ENCODE measurements around the gene DMXL2. TPM values are rescaled to one million over a fixed set of nuclear protein-coding genes. Genes with fewer than 3 reads are reported as not detected.

The DMXL2 gene
- total and polyA plus RNA-seq, 5 donors from 2014 or later, result 0.15 to 1.4 TPM; not detected in 3

DNA sequence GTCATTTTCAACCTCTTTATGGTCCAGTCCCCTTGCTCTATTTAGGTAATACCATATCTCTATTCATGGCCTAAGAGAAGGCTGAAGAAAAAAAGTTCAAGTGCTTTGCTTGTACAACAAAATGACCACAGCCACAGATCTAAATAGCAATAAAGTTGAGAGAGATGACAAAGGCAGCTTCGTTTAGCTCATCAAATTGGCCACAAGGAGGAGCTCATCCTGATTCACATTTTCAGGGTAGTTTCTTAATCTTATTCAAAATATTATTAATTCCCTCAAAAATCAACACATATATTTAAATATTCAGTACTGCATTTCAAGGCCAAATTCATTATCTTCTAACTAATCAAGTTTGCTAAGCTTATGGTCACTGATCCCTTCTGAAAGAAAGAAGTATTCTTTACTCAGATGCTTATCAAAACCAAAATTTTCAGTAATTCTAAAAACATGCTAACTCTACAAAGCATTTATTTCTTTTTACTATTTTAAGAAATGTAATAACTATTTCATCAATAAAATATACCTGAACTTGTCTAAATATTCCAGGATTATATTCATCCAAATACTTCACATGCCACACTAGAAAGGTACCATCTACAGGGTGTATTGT, 85.5 kb downstream of the DMXL2 start:
- ATAC-seq (ENCODE audit: low read depth in 2 of 2) (no peak), DNase-seq (peak in 1 of 3 donors; percentile 13)

DNA sequence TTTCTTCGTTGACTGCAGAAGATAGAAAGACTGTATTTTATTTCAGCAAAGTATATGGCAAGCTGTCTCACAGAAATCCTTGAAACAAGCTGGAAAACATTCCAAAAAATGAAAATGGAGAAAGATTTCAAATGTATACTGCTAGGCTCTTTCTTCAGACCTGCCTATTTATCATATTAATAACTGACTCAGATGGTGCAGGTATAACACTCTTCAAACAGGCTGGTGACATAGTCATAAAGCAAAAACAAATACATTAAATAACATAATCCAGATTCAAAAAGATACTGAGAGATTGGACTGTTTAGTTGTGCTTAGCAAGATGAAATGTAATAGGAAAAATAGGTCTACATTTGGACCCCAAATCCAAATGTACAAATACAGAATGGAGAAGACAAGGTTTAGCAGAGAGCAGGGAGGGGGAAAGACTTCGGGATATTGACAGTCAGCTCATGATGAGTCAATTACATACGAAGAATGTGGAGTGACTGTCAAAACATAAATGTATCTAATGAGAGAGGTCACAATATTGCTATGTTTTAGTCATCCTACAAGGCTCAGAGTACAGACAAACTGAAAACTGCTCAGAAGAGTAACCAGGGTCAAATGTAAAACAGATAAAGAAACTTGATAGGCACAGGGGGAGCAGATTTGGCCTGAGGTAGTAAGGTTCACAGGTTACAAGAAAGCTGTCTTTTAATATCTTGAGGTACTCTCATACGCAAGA, 88.7 kb downstream of the DMXL2 start:
- Mint-ChIP-seq H3K36me3 (no peaks in the 10 kb centered on the region), H3K27me3 (peaks cover 3% of the 10 kb centered on the region), H3K9me3 (peaks cover 0 to 10% (median 3%) of the 10 kb centered on the region in 7 donors), H3K4me1 (no peaks in the 10 kb centered on the region), H3K27ac (no peak overlapping the region), H3K4me3 (no peak overlapping the region)
- H3K27ac ChIP-seq (ENCODE audit: insufficient read depth, low read length, poor library complexity, severe bottlenecking), result no peak overlapping the region
- ATAC-seq (ENCODE audit: low read depth in 2 of 2), result no peak
- H3K4me1 ChIP-seq (ENCODE audit: control insufficient read depth, insufficient read depth, low read length, poor library complexity, severe bottlenecking), result no peaks in the 10 kb centered on the region
- no peaks in the 10 kb centered on the region for H3K9me3 ChIP-seq (ENCODE audit: control insufficient read depth in 2 of 2, low read length in 2 of 2)
- H3K27me3 ChIP-seq (ENCODE audit: control insufficient read depth, insufficient read depth, low read length), result peaks cover 3% of the 10 kb centered on the region
- DNase-seq, result no peak
- H3K4me3 ChIP-seq (ENCODE audit: low read depth, low read length), result no peak overlapping the region
- H3K36me3 ChIP-seq (ENCODE audit: control insufficient read depth, insufficient read depth, low read length), result no peaks in the 10 kb centered on the region

More for the DNA sequence above, 85.5 kb downstream of the DMXL2 start:
- Histone ChIP-seq H3K4me1 (ENCODE audit: control insufficient read depth, insufficient read depth, low read length, poor library complexity, severe bottlenecking) (no peaks in the 10 kb centered on the region), H3K27ac (ENCODE audit: insufficient read depth, low read length, poor library complexity, severe bottlenecking) (no peak overlapping the region), H3K9me3 (ENCODE audit: control insufficient read depth in 2 of 2, low read length in 2 of 2) (no peaks in the 10 kb centered on the region), H3K36me3 (ENCODE audit: control insufficient read depth, insufficient read depth, low read length) (no peaks in the 10 kb centered on the region), H3K27me3 (ENCODE audit: control insufficient read depth, insufficient read depth, low read length) (peaks cover 3% of the 10 kb centered on the region), H3K4me3 (ENCODE audit: low read depth, low read length) (no peak overlapping the region)
- no peak overlapping the region for H3K4me3 Mint-ChIP-seq
- H3K36me3 Mint-ChIP-seq, result no peaks in the 10 kb centered on the region
- no peak overlapping the region for H3K27ac Mint-ChIP-seq
- H3K9me3 Mint-ChIP-seq, result peaks cover 0 to 3% (median 0%) of the 10 kb centered on the region in 7 donors
- no peaks in the 10 kb centered on the region for H3K4me1 Mint-ChIP-seq
- peaks cover 10% of the 10 kb centered on the region for H3K27me3 Mint-ChIP-seq

DNA sequence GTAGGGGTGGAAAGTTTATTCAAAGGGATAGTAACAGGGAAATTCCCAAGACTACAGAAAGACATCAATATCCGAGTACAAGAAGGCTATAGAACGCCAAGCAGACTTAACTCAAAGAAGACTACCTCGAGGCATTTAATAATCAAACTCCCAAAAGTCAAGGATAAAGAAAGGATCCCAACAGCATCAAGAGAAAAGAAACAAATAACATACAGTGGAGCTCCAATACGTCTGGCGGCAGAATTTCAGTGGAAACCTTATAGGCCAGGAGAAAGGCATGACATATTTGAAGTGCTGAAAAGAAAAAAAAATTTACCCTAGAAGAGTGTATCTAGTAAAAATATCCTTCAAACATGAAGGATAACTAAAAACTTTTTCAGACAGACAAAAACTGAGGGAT, 95.6 kb downstream of the DMXL2 start:
- Mint-ChIP-seq H3K36me3 (no peaks in the 10 kb centered on the region), H3K4me1 (no peaks in the 10 kb centered on the region)
- no peak for ATAC-seq (ENCODE audit: low read depth in 2 of 2)

DNA sequence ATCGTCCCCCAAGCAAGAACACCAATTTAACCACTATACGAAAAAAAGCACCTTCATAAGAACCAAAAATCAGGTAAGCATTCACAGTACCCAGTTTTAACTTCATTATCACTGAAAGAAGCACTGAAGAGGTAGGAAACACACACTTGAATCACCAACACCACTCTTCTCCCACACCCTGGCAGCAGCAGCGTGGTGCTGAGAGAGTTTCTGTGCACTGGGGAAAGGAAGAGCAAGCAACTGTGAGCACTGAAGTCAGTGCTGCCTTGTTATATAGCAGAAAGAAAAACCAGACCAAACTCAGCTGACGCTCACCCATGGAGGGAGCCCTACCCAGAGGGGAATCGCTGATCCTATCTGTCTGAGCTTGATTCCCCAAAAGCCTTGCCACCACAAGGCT, 98.2 kb downstream of the DMXL2 start:
- H3K27me3 Mint-ChIP-seq, result no peaks in the 10 kb centered on the region
- H3K36me3 Mint-ChIP-seq, result no peaks in the 10 kb centered on the region
- no peak overlapping the region for H3K4me3 ChIP-seq (ENCODE audit: low read depth, low read length)
- no peaks in the 10 kb centered on the region for H3K36me3 ChIP-seq (ENCODE audit: control insufficient read depth, insufficient read depth, low read length)
- peaks cover 0 to 2% of the 10 kb centered on the region in 2 experiments for H3K9me3 ChIP-seq (ENCODE audit: control insufficient read depth in 2 of 2, low read length in 2 of 2)
- no peak overlapping the region for H3K27ac Mint-ChIP-seq
- H3K27ac ChIP-seq (ENCODE audit: insufficient read depth, low read length, poor library complexity, severe bottlenecking), result no peak overlapping the region
- peaks cover 0 to 21% (median 11%) of the 10 kb centered on the region in 7 donors for H3K9me3 Mint-ChIP-seq
- DNase-seq (no peak), ATAC-seq (ENCODE audit: low read depth in 2 of 2) (no peak)
- no peak overlapping the region for H3K4me3 Mint-ChIP-seq
- no peaks in the 10 kb centered on the region for H3K27me3 ChIP-seq (ENCODE audit: control insufficient read depth, insufficient read depth, low read length)
- H3K4me1 Mint-ChIP-seq, result no peaks in the 10 kb centered on the region
- H3K4me1 ChIP-seq (ENCODE audit: control insufficient read depth, insufficient read depth, low read length, poor library complexity, severe bottlenecking), result no peaks in the 10 kb centered on the region

More for the DNA sequence above, 95.6 kb downstream of the DMXL2 start:
- Histone ChIP-seq H3K27me3 (ENCODE audit: control insufficient read depth, insufficient read depth, low read length) (no peaks in the 10 kb centered on the region), H3K36me3 (ENCODE audit: control insufficient read depth, insufficient read depth, low read length) (no peaks in the 10 kb centered on the region), H3K27ac (ENCODE audit: insufficient read depth, low read length, poor library complexity, severe bottlenecking) (no peak overlapping the region), H3K4me3 (ENCODE audit: low read depth, low read length) (no peak overlapping the region), H3K4me1 (ENCODE audit: control insufficient read depth, insufficient read depth, low read length, poor library complexity, severe bottlenecking) (no peaks in the 10 kb centered on the region), H3K9me3 (ENCODE audit: control insufficient read depth in 2 of 2, low read length in 2 of 2) (peaks cover 0 to 2% of the 10 kb centered on the region in 2 experiments)
- no peak overlapping the region for H3K4me3 Mint-ChIP-seq
- H3K27ac Mint-ChIP-seq, result no peak overlapping the region
- DNase-seq, result no peak
- no peaks in the 10 kb centered on the region for H3K27me3 Mint-ChIP-seq
- H3K9me3 Mint-ChIP-seq, result peaks cover 0 to 23% (median 12%) of the 10 kb centered on the region in 7 donors

DNA sequence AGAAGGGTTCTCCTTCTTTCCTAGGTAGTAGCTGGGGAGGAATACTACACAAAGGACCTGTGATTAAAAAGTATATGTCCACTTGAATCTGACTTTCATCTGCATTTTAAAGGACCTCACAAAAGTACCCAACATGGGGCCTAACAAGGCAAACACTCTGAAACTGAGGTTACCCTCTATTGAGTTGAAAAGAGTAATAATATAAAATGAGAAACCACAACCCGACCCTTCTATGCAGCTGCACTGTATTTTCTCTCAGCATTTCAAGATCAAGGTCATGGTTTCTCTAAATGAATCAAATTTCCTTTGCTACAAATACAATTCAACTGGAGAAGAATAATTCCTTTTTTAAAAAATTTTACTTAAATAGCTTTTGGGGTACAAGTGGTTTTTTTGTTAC, 106.3 kb downstream of the DMXL2 start:
- Histone ChIP-seq H3K9me3 (ENCODE audit: control insufficient read depth in 2 of 2, low read length in 2 of 2) (no peaks in the 10 kb centered on the region), H3K27ac (ENCODE audit: insufficient read depth, low read length, poor library complexity, severe bottlenecking) (no peak overlapping the region), H3K36me3 (ENCODE audit: control insufficient read depth, insufficient read depth, low read length) (no peaks in the 10 kb centered on the region), H3K27me3 (ENCODE audit: control insufficient read depth, insufficient read depth, low read length) (no peaks in the 10 kb centered on the region), H3K4me3 (ENCODE audit: low read depth, low read length) (no peak overlapping the region), H3K4me1 (ENCODE audit: control insufficient read depth, insufficient read depth, low read length, poor library complexity, severe bottlenecking) (no peaks in the 10 kb centered on the region)
- Mint-ChIP-seq H3K27ac (no peak overlapping the region), H3K4me1 (no peaks in the 10 kb centered on the region), H3K9me3 (peaks cover 0 to 4% (median 0%) of the 10 kb centered on the region in 7 donors), H3K4me3 (no peak overlapping the region), H3K27me3 (peaks cover 11% of the 10 kb centered on the region), H3K36me3 (no peaks in the 10 kb centered on the region)
- DNase-seq, result no peak
- no peak for ATAC-seq (ENCODE audit: low read depth in 2 of 2)

DNA sequence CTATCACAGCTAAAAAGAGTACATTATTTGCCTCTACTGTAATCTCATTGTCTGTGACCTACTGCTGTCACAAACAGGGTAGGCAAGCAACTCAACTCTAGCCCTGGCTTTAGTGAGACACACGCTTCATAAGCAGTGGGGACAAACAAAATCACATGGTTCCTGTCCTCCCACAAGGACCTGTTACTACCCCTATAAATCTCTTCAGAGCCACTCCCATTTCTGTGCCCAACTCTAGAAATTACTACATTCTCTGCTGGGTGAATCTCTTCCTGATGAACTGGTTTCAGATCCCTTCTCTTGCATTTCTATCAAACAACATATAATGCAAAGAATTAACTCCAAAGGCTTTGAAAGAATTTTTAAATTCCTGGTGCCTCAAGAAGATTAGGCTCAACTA, 117.3 kb downstream of the DMXL2 start:
- Histone ChIP-seq H3K9me3 (ENCODE audit: control insufficient read depth in 2 of 2, low read length in 2 of 2) (no peaks in the 10 kb centered on the region), H3K27me3 (ENCODE audit: control insufficient read depth, insufficient read depth, low read length) (no peaks in the 10 kb centered on the region), H3K4me1 (ENCODE audit: control insufficient read depth, insufficient read depth, low read length, poor library complexity, severe bottlenecking) (no peaks in the 10 kb centered on the region), H3K36me3 (ENCODE audit: control insufficient read depth, insufficient read depth, low read length) (no peaks in the 10 kb centered on the region), H3K27ac (ENCODE audit: insufficient read depth, low read length, poor library complexity, severe bottlenecking) (no peak overlapping the region), H3K4me3 (ENCODE audit: low read depth, low read length) (no peak overlapping the region)
- ATAC-seq (ENCODE audit: low read depth in 2 of 2) (no peak), DNase-seq (no peak)
- H3K9me3 Mint-ChIP-seq, result peaks cover 0 to 3% (median 0%) of the 10 kb centered on the region in 7 donors
- no peak overlapping the region for H3K4me3 Mint-ChIP-seq
- peaks cover 3% of the 10 kb centered on the region for H3K27me3 Mint-ChIP-seq
- no peaks in the 10 kb centered on the region for H3K36me3 Mint-ChIP-seq
- H3K4me1 Mint-ChIP-seq, result no peaks in the 10 kb centered on the region
- no peak overlapping the region for H3K27ac Mint-ChIP-seq

DNA sequence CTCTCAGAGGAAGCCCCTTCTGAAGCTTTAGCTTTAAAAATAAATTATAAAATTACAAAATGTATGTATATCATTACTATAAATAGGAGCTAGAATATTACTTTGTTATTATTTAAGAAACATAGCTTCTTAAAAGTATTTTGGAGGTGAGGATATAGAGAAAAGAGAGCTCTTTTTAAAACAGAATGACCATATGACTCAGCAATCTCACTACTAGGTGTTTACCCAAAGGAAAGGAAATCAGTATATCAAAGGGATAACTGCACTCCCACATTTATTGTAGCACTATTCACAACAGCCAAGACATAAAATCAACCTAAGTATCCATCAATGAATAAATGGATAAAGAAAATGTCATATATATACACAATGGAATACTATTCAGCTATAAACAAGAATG, 119.6 kb downstream of the DMXL2 start:
- Histone ChIP-seq H3K4me1 (ENCODE audit: control insufficient read depth, insufficient read depth, low read length, poor library complexity, severe bottlenecking) (no peaks in the 10 kb centered on the region), H3K9me3 (ENCODE audit: control insufficient read depth in 2 of 2, low read length in 2 of 2) (no peaks in the 10 kb centered on the region), H3K27ac (ENCODE audit: insufficient read depth, low read length, poor library complexity, severe bottlenecking) (no peak overlapping the region), H3K27me3 (ENCODE audit: control insufficient read depth, insufficient read depth, low read length) (no peaks in the 10 kb centered on the region), H3K4me3 (ENCODE audit: low read depth, low read length) (no peak overlapping the region), H3K36me3 (ENCODE audit: control insufficient read depth, insufficient read depth, low read length) (no peaks in the 10 kb centered on the region)
- H3K36me3 Mint-ChIP-seq, result no peaks in the 10 kb centered on the region
- H3K9me3 Mint-ChIP-seq, result no peaks in the 10 kb centered on the region
- ATAC-seq (ENCODE audit: low read depth in 2 of 2), result no peak
- no peaks in the 10 kb centered on the region for H3K27me3 Mint-ChIP-seq
- no peak for DNase-seq
- no peak overlapping the region for H3K4me3 Mint-ChIP-seq
- H3K27ac Mint-ChIP-seq, result no peak overlapping the region
- no peaks in the 10 kb centered on the region for H3K4me1 Mint-ChIP-seq
